Ecto neural progenitor cell (in vitro differentiated cells): ENCODE measurements around the gene VAX1.

ENCODE experiments used
- DNase-seq: peaks from one replicate; pipeline ENCODE4 v3.0.0-alpha.2; 2018; ENCODE audit warnings: low spot score

Gene VAX1

DNA sequence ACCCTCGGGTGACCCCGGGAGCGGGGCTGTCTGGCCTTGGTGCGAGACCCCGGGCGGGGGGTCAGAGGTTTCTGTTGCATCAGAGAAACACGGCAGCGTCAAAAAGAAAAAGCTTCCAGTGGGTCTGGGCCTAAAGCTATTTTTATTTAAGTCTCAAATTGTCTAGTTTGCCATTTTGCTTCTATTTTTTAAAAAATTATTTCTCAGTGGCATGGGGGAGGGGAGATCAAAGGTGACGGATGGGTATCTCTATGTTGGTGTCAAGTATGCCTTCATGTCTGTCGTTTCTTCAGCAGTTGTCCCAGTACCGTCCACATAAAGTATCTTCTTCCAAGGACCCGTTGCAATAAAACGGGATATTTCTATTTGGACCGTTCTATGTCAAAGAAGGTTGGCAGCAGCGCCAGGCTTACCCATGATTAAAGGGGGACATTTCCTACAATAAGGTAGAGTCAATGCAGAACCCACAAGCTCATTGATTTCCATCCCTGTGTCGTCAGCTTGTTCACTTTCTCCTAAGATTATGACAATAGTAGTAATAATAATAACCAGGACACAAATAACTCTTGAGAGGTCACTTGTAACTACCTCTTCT is 26.0 kb upstream of the VAX1 start:
- no peak for DNase-seq

DNA sequence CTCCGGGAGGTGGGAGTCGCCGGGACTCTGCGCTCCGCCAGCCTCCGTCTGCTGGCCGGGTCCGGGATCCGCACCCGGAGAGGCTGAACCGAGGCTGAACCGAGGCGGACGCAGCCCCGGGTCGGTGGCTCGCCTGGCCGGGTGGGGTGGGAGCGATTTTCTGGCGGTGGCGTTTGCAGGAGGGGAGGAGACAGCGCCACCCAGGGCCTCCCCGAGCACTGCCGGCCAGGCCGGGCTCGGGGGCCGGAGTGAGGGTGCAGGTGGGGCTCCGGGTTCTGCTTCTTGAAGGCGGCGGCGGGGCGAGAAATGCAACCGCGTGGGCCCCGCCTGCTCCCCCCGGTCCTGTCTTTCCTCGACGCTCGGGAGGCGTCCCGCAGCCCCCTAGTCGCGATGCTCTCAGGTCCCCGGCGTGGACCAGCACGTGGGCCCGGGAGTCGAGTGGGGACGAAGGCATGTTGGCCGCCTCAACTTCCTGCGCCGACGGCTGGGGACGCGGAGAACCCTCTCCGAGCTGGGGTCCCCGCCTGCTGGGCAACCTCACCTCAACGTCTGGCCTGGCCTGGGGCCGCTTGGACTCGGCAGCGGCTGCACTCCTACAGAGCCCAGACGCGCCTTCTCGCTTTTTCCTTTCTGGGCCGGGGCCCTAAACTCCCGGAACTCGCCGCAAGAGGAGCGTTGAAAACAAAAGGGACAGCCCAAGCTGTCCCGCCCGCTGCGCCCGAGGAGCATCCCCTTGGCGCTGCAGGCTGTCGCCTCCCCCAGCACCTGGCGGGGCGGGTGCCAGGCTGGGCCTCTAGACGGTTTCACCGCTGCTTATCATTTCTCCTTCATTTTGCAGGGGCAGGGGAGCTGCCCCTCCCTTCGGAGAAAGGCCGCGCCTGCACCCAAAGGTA is 25.2 kb upstream of the VAX1 start:
- peak; percentile 89 for DNase-seq

DNA sequence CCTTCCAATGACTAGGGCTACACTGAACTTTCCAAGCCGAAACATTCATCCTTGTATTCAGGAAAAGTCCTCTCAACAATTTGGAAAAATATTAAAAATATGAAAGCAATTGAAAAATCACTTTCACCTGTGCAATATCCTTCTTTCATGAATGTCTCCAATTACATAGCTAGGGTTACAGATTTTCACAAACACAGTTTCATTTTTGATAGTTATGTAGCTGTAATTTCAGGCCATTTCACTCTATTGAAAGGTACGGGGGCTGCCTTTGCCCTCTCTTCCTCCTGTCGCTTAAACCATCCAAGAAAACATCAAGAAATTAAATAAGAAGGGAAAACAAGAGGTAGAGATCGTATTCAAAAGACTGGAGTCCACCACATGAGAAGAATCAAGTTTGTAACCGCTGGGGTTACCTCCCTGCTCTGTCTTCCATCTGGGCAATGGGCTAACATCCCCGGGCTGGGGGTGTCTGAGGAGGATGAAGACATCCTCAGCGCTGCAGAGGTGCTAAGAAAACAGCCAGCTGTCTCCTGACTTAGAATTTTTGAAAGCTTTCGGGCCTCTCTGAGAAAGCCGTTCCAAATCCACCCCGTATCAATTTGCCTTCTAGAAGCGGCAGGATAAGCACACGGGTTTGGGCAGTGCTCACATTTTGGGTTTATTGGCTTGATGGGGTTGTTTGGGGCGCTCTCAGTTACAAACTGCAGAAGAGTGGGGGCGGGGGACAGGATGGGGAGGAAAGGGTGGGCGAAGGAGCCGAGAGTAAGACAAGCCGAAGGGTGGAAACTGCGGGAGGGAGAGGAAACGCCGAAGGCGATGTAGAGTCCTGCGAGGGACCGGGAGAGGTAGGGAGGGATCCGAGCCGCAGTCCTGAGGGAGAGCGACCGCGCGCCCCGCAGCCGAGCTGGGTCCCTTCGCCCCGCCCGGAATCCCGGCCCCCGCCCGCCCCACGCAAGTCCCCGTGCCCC is 24.3 kb upstream of the VAX1 start:
- peak; percentile 50 for DNase-seq

DNA sequence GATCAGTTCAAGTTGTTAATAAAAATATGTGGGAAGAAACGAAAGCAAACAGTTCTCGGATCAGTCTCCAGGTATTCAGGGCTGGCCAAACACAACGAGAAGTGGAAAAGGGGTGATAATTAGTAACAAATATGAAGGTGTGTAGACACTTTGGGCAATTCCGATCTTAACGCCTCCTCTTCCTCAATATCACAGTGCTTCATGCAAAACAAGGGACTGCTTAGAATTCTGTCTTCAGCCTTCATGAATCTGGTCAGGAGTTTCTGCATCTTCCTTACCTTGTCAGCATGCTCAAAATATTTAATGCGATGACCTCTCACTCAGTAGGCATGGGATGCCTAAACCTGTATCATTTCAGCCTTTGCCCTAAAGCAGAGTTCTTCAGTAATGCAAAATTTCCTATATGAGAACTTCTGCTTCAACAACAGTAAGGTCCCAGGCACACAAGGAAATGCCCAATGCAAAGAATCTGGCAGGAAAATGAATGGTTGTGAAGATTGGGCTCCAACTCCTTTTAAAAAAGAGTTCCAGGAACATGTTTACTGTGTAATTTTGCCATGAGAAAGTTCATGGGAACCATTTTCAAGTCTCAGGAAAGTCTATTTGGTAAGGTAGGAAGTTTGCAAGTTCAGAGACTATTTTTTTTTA is 23.4 kb upstream of the VAX1 start:
- DNase-seq, result no peak

DNA sequence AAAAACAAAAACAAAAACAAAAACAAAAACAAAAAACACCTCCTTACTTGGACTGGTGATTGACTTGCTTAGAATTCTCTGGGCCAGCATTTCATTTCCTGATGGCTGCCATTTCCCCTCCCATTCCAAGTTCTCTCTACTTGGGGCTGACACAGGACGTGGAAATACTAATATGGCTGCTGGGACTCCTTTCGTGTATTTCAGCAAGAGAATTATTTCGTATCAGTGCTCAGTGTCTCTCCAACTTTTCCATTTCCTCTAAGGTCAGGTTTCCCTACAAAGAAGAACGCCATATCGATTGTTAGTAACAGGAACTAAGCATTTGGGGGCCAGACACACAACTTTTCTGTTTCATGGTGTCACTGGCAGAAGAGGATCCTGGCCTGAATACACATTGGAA is 22.5 kb upstream of the VAX1 start:
- no peak for DNase-seq

DNA sequence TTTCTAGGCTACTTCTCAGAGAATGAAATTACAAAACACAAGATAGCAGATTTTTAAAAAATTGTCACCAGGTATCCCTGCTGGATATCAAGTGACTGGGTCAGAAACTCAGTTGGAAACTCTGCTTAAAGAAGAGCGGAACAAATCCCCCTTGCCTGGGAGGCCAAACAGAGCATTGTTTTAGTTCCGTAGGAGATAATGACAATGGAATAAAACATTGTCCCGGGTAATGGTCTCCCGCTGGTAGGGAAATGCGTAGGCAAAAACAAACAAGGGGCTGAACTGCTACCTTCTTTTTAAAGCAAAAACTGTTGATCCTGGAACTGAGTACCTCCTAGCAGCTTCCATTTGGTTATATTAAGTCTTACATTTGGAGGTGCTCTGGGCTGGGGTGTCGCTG is 21.3 kb upstream of the VAX1 start:
- no peak for DNase-seq

DNA sequence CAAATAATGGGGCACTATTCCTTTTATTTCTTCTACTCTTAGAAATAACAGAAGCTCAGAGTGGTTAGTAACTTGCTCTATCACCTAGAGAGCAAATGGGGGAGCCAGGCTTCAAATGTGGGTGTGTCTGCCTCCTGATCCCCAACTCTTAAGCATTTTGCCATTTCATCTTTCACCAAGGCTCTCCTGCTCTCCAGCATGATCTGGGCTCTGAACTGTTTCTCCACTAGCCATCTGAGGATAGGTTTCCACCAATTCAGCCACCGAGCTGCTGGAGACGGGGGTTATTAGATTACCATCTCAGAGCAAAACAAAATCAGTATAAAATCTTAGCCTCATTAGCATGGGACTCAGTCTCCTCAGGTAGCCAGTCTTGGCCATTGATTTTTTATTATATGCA is 20.2 kb upstream of the VAX1 start:
- DNase-seq, result no peak

DNA sequence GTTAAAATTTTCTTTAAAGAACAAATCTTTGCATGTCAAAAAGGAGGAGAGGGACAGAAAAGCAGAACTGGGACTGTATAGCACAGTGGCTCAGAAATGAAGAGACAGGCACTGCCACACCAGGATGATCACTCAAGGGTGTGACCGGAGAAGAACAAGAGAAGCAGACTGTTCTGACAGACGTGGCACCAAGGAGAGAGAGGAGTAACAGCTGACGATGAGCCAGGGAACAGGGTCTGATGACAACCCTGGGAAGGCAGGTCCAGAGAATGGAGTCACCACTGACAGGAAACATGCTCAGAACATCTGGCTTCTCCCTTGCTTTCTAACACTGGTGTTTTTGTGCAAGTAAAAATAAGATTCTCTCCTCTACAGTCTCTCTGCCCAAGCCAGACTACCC is 14.6 kb upstream of the VAX1 start:
- no peak for DNase-seq

DNA sequence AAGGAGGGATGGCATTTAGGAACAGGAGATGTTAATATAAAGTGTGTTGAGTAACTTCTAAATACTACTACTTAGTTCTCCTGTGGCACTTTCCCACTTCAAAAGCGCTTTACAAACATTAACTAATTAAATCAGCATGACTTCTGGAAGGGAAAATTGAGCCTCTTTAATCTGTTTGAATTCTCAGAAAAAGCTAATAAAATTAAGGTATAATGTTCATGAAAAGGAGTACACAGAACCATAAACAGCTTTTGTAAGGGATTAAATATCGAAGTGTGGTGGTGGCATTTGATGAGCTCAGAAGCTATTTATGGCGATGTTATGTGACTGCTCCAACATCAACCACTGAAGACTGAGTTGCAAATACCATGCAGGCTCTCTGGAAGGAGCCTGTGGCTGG is 10.2 kb upstream of the VAX1 start:
- no peak for DNase-seq

DNA sequence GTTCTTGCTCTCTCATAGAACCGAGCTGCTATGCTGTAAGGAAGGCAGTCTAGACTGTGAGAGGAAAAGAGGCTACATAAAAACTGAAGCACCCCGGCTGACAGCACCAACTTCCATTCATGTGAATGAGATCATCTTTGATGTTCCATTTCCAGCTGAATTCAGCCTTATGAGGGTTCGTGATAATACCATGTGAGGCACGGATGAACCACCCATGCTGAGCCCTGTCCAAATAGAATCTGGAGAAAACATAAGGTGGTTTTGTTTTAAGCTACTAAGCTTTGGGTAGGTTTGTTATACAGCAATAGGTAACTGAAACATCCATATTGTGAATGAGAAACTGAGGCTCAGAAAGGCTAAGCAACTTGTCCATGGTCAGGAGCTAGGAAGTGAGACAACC is 6.9 kb upstream of the VAX1 start:
- no peak for DNase-seq

DNA sequence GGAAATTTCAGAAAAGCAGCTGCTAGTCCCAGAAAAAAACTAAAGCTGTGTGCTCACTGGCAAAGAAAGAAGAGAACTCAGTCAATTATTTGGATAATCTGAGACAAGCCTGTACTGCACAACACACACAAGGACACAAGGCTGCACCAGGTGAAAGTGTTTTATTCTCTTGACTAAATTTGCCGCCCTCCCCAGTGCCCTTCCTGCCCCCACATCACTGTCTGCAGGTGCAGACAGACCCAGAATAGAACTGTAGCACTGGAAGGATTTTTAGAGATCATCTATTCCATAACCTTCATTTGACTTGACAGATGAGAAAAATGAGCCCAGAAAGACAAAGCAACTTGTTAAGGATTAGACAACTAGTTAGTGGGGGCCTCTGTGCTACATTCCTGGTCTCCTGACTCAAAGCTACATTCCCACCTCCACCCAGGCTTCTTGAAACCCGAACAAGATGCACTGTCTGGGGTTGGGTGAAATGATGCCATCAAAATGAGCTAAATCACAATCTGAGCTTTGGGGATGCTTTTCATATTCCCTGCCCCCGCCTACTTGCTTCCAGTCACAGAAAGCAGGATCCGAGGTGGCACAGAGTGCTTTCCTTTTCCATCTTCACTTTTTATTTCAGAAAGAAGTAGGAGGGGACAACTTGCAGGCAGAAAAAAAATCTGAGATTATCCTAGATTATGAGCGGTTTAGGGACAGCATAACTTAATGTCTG is 5.2 kb upstream of the VAX1 start:
- no peak for DNase-seq

DNA sequence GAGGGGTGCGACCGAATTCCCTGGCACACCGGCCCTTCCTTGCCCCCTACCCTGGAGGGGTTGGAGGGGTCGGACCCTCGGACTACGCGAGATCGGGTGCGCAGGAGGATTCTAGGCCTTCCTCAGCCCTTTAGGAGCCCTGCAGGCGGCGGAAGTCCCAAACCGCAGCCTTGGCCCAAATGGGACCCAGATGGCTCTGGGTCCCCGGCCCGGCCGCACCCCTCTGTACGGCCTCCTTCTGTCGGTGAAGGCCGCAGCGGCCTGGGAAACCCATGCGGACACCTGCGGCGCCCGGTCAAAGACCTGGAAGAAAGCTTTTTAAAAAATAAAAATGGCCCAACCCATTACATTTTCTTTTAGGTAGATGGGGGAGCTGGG is 2.4 kb upstream of the VAX1 start:
- no peak for DNase-seq

DNA sequence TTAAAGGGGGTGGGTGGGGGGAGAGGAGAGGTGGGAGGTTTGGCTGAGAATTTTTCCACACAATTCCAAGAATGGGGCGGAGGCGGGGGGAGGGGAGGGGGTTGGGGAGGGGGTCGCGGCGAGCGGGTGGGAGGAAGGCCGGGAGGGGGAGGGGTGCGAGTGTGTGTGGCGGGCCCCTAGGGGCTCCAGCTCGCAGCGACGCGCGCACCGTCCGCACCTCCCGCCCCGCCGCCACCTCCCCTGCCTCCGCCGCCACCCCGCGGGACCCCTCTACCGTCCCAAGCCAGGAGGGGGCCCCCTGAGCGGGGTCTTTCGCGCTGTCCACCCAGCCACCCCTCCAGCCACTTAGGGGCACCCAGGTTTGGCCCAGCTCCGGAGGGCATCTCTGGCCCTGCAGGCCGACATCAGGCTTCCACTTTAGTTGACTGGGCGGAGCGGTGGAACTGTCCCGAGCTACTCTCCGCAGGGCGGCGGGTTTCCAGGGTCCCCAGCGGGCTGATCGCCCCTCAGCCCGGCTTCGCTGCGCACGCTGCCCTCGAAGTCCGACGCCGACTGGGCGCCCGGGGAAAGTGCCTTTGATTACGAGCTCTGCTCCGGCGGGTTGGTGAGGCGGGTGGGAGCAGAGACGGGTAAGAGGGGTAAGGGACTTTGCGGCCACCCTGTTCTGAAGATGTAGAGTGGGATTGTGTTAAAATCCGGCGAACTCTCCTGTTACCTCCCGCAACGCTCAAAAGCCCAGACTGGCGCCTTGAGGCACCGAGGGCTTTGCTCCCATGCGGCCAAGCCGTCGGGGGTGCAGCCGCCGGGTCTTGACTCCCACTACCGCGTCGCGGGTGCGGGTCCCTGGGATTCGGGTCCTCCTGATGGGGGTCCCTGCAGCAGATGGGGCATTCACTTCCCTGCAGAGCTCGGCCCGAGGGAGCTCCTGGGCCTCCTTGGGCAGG is 1.8 kb upstream of the VAX1 start:
- DNase-seq, result peak; percentile 66

DNA sequence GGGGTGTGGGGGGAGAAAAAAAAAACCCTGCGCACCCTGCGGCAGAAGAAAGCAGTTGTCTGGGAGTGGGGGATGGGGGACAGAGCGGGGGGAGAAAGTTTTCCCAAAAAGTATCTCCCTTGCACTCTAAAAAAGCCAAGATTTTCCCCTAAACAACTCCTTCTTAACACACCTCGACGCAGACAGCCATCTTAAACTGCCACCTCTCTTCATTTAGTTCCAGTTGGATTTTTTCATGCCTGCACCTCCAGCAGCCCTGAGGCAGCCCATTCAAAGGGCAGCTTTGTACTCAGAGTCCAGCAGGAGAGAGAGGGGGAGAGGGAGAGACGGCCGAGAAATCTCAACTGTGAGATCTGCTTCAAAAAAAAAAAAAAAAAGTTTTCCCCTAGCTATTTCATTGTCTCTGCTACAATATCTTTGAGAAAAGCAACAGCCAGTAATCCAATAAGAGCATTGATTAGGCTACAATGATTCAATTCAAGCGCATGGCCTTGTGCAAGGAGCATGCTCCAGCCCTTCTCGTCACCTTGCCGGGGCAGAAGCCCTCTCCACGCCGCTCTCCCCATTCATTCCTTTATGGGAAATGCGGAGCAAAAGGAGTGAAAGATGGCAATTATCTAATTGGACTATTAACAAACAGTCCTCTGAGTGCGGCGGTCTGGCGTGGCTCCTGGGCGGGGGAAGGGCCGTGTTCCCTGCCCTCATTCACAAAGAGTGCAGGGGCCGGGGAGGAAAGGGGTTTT is 939 bp upstream of the VAX1 start:
- no peak for DNase-seq

DNA sequence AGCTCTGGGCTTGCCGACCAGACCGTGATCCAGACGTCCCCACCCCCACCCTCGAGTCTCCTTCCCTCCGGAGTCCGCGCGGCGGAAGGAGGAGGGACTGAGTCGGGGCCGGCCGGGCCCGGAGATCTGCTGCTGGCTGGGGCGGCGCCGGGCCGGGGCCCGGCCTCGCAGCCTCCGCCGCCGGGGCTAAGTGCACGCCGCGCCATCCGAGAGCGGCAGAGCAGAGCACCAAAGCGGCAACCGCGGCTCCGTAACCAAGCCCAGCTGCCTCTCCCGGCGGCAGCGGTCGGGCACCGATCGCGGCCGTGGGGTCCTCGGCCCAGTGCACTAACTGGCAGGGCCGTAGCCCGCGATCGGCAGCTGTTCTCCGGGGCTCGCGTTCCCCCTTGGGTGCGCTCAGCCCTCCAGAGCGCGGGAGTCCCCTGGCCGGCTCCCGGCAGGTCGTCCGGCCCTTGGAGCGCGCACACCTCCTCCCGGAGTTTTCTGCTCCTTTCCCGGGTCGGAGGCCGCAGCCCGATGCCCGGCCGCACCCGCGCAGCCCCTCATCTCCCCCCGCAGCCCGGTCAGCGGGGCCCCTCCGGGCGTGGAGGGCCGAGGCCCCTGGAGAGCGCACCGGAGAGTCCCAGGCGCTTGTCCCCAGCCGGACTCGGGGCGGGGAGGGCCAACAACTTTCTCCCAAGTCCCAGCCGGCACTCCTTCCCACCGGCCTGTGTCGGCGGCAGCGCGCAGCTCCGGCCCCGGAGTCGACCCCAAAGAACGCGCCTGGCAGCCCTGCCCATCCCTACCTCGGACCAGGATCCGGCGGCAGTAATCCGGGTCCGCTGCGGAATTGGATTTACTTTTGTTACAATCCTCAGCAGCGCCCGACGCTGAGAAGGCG is 799 bp downstream of the VAX1 start:
- DNase-seq, result peak; percentile 73

DNA sequence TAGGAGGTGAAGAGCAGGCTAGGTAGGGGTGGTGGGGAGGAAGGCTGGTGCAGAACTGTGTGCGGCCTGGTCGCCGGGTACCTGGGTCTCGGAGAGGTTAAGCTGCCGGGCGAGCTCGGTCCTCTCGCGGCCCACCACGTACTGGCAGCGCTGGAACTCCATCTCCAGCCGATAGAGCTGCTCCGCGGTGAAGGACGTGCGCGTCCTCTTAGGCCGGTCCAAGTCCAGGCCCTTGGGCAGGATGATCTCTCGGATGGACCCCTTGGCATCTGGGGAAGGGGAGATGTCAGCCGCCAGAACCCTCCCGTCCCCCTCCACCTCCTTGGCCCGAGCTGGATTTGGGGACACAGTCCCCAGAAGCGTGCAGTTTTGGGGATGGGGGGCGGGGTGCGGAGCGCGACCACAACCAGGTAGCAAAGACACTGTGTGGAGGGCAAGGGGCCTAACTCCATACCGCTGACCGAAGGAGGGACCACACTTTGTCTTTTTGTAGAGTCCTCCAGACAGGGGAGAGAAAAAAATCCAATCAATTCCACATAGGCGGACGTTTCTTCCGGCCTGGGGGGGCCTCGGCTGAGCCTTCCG is 1.6 kb downstream of the VAX1 start:
- DNase-seq, result no peak

DNA sequence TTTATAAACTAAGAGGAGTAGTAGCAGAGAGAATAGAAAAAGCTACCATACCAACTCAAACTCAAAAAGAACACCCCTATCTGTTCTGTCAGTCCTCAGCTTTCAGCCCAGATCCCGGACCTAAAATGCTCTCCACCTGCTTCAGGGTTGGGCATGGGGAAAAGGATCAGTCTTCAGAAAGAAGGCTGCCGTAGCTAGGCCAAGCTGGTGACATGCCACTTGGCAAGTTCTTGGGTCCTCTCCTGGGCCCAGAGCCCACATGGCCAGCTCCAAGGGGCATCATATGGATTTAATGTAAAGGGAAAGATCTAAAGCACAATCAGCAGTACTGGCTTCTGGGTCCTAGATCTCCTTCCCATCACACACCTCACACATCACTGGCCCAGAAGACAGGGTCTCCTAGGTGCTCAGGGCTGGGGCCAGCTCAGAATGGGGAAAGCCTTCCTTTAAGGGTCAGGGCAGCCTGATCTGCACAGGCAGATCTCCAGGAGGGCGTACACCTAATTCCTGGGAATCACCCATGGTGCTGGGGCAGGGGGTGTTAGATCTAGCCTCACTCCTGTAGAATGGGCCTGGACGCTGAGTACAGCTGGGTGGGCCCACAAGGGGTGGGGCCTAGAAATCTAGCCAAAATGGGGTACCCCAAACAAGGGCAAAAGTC is 2.5 kb downstream of the VAX1 start:
- DNase-seq, result no peak

DNA sequence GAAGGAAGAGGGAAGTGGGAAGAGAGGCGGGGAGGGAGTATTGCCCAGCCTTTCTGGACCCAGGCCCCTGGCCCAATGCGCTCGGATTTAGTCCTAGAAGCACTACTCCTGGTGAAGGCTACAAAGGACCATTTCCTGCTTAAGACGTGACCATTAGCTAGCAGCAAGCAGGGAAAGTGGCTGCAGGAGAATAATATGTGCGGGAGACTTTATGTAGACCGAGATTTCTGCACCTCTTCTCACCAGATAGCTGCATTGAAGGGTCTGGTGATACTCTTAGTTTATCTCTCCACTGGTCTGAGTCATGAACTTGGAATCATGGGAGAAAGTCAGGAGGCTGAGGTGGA is 3.1 kb downstream of the VAX1 start:
- DNase-seq, result no peak
